ENCODE data around the gene WDR70. TPM values are rescaled to one million over a fixed set of nuclear protein-coding genes. Genes with fewer than 3 reads are reported as not detected.
"Not testable (repeated sequence)": the region's sequence is repeated elsewhere in the genome, so short reads cannot be mapped to it uniquely, and the experiment has no call there.

Gene WDR70
- total and polyA plus RNA-seq, 2 of the 8 experiments (the other 6 are each of a cell fraction or from before 2014, with no cell fraction given), result 10.6 to 37.4 TPM

- POLR2A ChIA-PET (ENCODE audit: partially characterized antibody), result interaction anchor here (0.6 kb wide), 1 partner anchor 12 kb away, joined by 3 read pairs; no protein-coding TSS in a partner anchor
- not testable (repeated sequence) for H3K4me3 ChIP-seq (ENCODE audit: extremely low read depth in 1 of 4, insufficient read depth in 2 of 4, low read depth in 3 of 4, low read length in 4 of 4); H4K8ac ChIP-seq (ENCODE audit: extremely low read depth, insufficient read depth, low read length); H2AK5ac ChIP-seq (ENCODE audit: low read depth, low read length); H2BK20ac ChIP-seq (ENCODE audit: low read length); H3K36me3 ChIP-seq (ENCODE audit: control insufficient read depth in 2 of 4, insufficient read depth in 4 of 4, low read length in 3 of 4); H4K91ac ChIP-seq (replicated peaks; ENCODE audit: insufficient read length, low read length); H2BK15ac ChIP-seq (ENCODE audit: low read length); H3K4me1 ChIP-seq (replicated peaks in 1 of 4; ENCODE audit: control insufficient read depth in 3 of 4, insufficient read depth in 4 of 4, low read length in 3 of 4); H3K27me3 ChIP-seq (replicated peaks in 1 of 4; ENCODE audit: control insufficient read depth in 3 of 4, extremely low read depth in 1 of 4, insufficient read depth in 3 of 4, low read length in 3 of 4); DNase-seq (ENCODE audit: low read depth in 1 of 2, low spot score in 2 of 2); H3K18ac ChIP-seq (ENCODE audit: extremely low read depth, low read length); H3K4me2 ChIP-seq (ENCODE audit: insufficient read depth in 1 of 2, low read depth in 2 of 2, low read length in 2 of 2); H3K9ac ChIP-seq (replicated peaks in 1 of 4; ENCODE audit: extremely low read depth in 1 of 4, low read depth in 3 of 4, low read length in 3 of 4); H2BK12ac ChIP-seq (ENCODE audit: low read depth, low read length); H3K23ac ChIP-seq (ENCODE audit: insufficient read length); H2BK120ac ChIP-seq (replicated peaks; ENCODE audit: low read depth, low read length); H3K4ac ChIP-seq (replicated peaks; ENCODE audit: insufficient read length, low read depth, low read length); H3K27ac ChIP-seq (ENCODE audit: low read depth, low read length); H3K23me2 ChIP-seq (ENCODE audit: low read depth, low read length); H4K20me1 ChIP-seq (replicated peaks in 1 of 2; ENCODE audit: control insufficient read depth in 1 of 2, insufficient read depth in 2 of 2, low read length in 2 of 2); H3K56ac ChIP-seq (replicated peaks; ENCODE audit: insufficient read length, low read depth, low read length); H3K79me1 ChIP-seq (ENCODE audit: low read depth, low read length); H3K9me3 ChIP-seq (ENCODE audit: insufficient read depth in 2 of 2, low read depth in 1 of 2, low read length in 1 of 2); FAIRE-seq; H3K79me2 ChIP-seq (ENCODE audit: control insufficient read depth in 1 of 2, insufficient read depth in 2 of 2, low read length in 2 of 2); H4K5ac ChIP-seq (ENCODE audit: insufficient read length, low read depth, low read length); H2BK5ac ChIP-seq (ENCODE audit: low read depth, low read length); H3K14ac ChIP-seq (ENCODE audit: insufficient read length); H2AFZ ChIP-seq (ENCODE audit: low read length)
- 94% methylated on average over 5 of the region's 7 CpGs; no CpG with 5 or more reads in 1 of the 2 experiments for WGBS, 2 experiments (ENCODE audit: extremely low coverage in 1 of 2, insufficient coverage in 1 of 2, insufficient read length in 1 of 2, insufficient replicate concordance in 2 of 2, low coverage in 1 of 2, low lambda C conversion rate in 2 of 2, missing lambda C conversion rate in 1 of 2)
- CTCF ChIA-PET (ENCODE audit: partially characterized antibody), result interaction anchor here (0.6 kb wide), 1 partner anchor 343 kb away, joined by 3 read pairs; no protein-coding TSS in a partner anchor
These were observed 84.3 kb downstream of the WDR70 start for GRCh38 chr5:37463191-37464051.
